Fibroblast of skin of back (primary cell): ENCODE data around the gene KLHL3.
"Not testable (repeated sequence)": the region's sequence is repeated elsewhere in the genome, so short reads cannot be mapped to it uniquely, and the experiment has no call there.

ENCODE experiments used
- DNase-seq: peaks from one replicate; pipeline ENCODE4 v3.0.0-alpha.2; 2013

KLHL3 gene

DNA sequence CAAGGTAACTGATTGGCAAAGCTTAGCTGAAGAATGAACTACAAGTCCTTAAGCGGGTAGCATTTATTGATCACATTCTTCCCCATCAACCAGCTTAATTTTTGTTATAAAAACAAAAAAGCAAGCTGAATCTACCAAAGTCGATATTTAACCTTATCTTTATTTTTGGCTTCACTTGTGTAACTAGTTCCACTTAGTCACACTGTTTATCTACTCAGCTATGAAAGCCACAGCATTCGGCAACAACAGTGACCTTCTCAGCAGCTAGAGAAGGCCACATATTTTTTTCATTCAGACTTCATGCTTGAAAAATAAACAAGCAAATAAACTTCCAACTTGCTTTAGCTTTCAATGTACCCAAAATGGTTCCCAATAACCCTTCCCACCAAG lies 69.4 kb downstream of the KLHL3 start:
- peak; percentile 3 for DNase-seq

DNA sequence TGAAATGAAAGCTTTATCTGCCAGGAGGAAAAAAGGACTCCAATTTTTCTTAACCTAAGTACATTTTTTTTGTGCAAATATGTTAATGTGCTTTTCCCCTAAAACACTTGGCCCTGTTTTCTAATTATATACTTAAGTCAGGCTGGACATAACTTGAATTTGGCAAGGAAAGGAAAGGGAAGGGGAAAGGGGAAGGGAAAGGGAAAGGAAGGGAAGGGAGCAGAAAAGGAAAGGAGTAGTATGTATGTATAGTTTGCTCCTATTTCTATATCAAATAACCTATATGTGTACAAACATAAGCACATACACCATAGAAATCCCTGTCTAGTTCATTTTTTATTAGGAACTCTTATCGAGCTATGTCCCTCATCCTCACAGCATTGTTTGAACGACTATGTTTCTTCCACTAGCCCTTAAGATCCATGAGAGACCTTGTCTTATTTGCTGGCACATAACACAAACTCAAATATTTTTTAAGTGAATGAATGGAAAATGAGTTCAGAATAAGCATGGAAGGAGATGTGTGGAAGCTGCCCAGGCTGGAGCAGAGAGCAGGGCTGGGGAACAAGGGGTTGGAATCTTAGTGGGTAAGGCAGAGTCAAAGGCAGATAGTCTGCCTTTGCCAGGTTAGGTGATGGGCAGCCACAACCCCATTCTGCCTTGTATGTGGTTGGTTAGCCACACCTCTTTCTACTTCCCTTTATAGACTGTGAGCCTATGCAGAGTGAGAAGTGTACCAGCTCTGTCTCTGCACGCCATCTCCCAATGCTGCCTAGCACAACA lies 70.0 kb downstream of the KLHL3 start:
- DNase-seq = no peak

DNA sequence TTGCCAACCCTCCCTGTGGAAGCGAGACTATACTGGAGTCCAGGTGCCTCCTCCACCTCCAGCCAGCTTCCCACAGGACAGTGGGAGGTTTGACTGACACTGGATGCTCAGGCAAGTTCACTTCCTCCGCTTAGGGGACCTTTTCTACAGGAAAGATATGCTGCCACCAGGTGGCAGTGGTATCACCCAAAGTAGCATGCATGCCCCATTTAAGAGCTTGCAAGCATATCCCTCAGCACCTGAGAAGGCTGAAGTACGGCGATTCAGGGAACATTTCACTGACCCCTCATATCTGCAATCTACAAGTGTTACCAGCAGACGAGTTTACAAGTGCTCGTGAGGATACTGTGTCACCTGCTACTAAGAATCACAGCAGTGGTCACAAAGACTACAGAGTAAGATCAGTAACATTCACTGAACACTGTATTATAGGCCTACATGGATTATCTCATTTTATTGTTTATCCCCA lies 75.5 kb downstream of the KLHL3 start:
- DNase-seq = peak; percentile 62

DNA sequence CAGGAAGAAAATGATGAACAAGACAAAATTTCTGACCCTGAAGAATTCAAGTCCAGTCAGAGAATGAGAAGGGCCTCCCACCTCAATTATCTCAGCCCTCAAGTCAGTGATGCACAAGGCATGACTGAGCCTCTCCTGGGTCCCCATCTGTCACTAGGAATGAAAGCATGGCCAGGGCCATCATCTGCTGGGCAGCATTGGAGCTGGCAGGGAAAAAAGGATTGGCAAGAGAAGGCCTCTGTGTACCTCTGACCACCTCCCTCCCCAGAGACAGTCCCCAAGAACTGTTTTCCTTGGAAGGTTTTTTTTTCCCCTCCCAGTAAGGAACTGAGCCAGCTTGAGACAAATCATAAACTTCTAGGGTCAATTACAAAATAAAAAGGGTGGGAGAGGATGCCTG lies 76.7 kb downstream of the KLHL3 start:
- DNase-seq = no peak

DNA sequence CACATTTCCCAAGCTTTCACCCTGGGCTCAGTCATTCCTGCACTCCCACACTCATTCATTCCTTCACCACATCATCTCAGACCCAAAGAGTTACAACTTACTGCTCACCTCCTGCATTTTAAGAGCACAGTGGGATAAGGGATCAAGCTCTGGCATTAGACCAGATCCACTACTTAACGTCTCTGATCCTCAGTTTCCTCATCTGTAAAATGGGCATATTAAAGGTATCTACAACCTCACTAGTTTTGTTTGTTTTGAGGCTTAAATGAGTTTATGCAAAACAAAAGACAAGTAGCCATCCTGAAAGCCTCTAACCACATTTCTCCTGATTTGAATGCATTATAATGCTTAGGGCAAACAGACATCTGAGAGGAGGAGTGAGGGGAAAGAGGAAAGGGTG lies 77.6 kb downstream of the KLHL3 start:
- DNase-seq = no peak

DNA sequence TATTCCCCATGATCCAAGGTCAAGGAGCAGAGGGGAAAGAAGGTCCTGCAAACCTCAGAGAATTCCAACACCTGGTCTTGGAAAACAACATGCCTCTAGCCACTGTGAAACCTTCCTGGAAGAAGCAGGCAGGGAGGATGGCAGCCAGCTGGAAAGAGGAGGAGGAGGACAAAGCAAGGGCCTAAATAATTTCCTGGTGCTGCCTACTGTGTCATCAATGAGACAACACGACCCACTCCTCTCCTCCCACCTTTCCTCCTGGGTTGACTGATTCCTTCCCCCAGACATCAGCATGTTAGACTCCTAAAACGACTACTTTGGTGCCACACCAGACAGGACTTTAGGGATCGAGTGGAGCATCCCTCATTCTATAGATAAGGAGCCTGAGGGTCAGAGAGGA lies 78.8 kb downstream of the KLHL3 start:
- no peak for DNase-seq

DNA sequence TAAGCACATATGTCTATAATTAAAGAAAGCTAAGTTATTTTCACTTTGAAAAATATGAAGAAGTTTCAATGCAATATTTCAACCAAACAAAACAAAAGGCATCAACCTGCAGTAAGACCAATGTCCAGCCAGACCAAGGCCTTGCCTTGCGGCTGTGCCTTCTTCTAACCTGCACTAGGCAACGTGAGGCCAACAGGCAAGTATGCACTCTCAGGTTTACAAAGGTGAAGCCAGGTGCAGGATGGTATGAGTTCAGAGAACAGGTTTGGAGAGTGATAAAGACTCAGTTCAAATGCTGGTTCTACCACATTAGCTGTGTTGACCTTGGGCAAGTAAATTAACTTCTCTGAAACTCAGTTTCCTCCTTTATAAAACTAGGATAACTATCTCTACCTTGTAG lies 79.3 kb downstream of the KLHL3 start:
- DNase-seq = no peak

DNA sequence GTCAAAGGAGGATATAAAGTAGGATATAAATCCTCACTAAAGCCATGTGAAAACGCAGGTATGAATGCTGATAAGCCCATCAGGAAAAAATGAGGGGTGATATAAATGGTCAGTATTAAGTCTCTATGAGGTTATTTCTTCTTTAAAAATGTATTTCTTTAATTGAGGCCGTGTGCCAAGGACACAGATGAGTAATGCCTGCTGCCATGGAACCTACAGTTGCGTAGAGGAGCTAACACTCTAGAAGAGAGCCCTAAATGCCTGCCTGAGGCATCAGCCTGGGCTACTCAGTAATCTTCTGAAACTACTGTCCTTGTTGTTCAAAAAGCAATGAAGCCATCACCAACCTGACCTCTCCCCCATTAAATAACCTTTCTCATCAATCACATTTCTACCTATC lies 84.9 kb downstream of the KLHL3 start:
- no peak for DNase-seq

DNA sequence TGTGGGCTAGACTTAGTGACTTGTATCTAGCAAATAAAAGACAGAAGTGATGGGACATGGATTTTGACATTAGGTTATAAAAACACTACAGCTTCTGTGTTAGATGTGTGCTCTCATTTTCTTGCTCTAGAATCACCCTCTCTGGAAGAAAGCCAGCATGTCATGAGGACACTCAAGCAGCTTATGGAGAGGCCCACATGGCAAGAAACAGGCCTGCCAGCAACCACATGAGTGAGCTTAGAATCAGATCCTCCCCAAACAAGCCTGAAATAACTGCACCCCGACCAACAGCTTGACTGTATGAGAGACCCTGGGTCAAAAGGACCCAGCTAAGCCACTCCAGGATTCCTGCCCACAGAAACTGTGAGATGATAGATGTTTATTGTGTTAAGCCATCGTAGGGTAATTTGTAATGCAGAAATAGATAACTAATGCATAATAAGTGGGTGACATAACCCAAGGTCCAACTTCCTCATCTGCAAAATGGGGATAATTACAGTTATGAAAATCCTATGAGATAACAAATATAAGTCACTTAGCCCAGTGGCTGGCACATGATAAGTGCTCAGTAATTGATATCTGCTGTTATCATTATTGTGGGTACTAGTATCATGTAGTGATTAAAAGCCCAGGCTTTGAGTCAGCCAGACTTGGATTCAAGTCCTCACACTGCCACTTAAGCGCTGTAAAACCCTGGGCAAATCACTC lies 86.5 kb downstream of the KLHL3 start:
- DNase-seq = peak; percentile 26

DNA sequence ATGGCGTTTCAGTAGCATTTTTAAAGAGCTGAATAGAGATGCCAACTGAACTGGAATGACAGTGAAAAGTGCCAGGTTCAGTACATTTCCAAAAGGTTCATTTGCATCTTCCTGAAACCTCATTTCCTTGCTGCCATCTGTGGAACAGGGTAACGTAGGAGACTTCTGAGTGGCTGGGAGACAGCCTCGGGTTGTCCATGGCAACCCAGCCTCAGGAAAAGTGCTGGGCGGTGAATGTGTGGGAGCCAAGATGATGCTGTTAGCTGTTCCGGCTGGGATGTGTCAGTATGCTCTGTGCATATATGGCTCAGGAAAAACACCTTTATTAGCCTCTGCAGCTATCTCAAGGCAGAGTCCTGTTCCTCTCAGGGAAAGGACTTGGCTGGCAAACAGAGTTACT lies 87.5 kb downstream of the KLHL3 start:
- no peak for DNase-seq

DNA sequence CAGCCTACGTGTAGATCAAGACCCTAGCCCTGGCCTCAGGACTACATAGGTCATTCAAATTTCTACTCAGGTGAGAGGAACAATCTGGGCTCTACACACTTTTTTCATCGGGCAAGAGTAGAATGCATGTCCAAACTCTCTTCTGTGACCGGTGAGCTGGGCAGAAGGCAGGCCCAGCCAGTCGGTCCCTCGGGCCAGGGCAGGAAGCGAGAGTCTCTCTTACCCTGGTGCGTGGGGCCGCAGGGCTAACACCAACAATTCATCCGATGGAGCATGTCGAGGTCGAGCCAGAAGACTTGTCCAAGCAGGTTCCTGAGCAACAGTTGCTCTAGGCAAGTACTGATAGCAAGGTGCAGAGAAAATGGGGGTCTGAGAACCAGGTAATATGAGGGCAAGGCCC lies 88.5 kb downstream of the KLHL3 start:
- no peak for DNase-seq

DNA sequence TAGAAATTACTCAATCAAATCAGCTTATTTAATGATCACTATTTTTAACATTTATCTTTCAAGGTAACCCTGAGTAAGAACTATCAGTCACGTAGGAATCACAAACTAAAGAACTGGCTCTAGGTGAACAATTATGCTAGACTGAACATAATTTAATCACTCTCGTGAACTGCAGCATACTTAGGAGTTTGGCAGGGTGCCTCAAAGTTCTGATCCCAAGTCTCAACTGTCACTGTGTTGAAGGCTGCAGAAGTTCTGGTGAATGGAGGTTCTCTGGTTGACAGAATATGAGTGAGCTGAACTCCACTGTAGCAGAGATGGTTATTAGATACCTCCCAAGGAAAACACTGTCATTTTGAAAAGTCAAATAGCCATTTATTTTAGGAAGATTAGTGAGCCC lies 89.1 kb downstream of the KLHL3 start:
- no peak for DNase-seq

DNA sequence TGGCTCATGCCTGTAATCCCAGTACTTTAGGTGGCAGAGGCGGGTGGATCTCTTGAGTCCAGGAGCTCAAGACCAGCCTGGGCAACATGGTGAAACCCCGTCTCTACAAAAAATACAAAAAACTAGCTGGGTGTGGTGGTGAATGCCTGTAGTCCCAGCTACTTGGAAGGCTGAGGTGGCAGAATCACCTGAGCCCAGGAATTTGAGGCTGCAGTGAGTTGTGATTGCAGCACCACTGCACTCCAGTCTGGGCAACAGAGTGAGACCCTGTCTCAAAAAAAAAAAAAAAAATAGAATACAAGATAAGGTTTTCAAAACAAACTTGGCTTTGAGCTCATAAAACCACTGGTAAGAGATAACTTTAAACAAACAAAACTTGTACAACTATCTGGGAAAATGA lies 92.8 kb downstream of the KLHL3 start:
- DNase-seq = not testable (repeated sequence)

DNA sequence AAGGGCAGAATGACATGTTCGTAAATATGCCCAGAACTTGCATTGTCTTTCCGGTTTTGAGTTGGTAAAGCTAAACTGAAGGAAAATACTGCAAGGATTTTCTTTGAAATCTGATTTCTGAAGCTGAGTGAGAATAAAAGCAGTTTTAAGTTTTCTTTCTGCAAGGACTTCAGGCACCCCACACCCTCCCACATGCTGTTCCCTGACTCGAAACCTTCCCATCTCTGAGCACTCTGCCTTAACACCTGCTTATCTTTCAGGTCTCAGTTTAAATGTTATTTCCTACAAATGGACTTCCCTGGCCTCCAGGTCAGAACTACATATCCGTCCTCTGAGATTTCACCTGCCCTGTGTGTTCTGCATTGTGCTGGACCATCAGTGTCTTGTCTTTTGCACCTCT lies 93.8 kb downstream of the KLHL3 start:
- no peak for DNase-seq

DNA sequence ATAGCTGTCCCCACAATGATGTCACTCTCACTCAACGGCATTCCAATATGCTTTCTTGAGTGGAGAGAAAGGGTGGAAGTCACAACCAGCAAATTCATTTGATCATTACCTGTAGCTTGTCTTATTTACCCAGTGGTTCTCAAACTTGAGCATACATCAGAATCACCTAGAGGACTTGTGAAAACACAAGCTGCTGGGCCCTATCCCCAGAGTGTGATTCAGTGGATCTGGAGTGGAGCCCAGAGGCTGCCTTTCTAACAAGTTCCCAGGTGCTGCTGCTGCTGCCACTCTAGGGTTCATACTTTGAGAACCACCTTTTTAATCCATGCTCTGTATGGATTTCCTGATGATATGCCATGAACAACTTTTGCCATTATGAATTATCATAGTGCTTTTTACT lies 94.7 kb downstream of the KLHL3 start:
- no peak for DNase-seq

DNA sequence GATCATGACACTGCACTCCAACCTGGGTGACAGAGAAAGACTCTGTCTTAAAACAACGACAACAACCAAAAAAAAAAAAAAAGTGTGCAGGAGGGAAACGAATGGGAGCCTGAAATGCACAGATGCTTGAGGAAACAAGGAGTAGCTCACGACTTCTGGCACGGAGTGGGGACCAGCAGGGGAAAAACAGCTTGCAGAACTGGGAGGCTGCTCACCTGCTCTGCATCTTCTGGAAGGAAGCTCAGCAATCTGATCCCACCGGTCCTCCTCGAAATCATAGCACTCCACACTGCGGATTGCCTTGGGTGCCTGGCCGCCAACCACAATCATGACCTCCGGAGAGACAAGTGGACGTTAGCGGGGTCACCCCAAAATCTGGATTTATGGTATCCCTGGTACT lies 96.2 kb downstream of the KLHL3 start:
- DNase-seq = no peak

DNA sequence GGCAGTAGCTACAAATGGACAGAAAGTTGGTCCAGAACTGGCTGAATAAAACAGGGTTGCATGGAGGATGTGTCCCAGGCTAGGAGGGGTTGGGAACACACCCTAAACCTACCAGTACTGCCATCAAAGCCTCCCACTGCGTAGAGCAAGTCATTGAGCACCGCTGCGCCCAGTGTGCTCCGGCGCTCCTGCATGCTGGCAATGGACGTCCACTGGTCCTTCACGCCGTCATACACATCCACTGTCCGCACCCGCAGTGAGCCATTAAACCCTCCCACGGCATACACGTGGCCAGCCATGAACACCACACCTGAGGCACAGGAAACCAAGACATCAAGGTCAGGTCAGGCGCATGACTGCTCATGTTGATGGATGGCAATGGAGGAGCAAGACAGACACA lies 97.0 kb downstream of the KLHL3 start:
- DNase-seq = no peak

DNA sequence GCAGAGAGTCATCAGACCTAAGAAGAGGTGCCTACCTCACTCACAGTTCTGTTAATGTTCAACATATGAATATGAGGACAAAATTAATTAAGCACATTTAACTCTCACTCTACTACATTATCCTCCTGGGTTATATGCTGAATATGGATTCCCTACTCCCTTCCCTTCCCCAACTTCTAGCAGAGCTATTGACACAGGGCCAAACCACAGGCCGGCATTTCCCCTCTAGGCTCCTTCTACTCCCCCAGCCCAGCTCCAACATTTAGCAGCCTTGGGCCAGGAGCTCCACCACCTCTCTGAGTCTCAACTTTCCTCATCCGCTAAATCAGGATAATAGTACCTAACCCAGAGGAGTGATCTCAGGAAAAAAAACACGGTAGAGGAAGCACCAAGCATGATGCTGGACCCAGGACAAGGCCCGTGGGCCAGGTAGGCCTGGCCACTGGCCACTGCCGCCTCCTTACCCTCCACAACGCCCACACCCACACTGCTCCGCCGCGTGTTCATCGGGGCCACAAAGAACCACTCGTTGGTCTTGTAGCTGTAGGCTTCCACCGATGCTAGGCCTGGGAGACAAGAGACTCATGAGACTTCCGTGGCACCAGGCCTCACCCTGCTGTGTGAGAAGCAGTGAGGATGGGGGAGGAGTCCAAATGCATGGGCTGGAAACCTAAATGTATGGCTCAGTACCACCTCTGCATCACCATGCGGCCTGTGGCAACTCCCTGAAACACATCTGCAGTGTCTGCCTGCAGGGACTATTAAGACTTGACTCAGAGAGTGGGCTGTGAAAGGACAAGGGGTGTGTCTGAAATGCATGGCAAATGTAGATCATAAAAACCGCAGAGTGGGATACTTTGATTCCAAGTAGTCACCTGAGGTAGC lies 98.8 kb downstream of the KLHL3 start:
- no peak for DNase-seq

DNA sequence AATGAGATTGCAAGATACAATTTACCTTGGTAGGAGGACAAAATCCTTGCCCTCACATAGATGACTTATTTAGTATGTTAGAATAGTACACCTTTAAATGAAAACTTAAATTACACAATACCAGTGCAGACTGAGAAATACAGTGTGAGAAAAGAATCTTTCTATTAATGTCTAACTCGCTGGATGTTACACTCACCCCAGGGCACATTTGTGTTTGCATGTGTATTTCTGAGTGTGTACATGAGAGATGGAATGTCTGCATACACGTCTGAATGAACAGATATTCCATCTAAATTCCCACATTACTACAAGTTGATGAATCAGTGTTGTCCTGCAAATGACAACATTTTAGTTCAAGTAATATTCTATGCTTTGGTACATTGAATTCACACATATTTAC lies 99.8 kb downstream of the KLHL3 start:
- no peak for DNase-seq

DNA sequence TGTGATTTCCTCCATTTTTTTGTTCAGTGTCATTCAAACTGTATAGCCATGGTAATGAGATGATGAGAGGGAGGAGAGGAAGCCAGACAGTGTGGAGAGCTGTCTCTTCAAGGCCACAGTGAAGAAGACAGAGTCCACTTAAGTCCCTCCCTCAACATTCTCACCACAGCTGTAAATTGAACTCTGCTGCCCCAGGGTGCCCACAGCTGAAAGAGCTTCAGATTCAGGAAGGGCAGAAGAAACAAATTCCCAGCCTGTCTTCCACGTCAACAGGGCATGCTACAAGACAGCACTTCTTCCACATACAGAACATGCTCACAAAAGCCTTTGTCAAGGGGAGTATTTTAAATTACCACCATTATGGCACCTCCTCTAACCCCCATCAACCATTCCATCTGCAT lies 100.4 kb downstream of the KLHL3 start:
- no peak for DNase-seq

DNA sequence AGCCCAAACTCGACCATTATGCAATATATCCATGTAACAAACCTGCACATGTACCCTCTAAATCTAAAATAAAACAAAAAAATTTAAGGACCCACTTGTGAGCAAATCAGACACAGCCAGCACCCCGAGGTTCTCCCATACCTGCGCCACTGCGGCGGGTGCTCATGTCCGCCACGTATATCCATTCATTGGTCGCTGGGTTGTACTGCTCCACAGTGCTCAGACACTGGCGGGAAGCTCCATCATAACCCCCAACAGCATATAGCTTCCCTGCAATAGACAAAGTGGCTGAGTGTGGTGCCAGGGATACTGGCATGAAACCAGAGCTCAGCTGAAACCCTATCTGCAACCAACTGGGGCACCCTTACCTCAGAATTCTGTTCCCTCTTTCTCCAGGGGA lies 102.0 kb downstream of the KLHL3 start:
- no peak for DNase-seq

DNA sequence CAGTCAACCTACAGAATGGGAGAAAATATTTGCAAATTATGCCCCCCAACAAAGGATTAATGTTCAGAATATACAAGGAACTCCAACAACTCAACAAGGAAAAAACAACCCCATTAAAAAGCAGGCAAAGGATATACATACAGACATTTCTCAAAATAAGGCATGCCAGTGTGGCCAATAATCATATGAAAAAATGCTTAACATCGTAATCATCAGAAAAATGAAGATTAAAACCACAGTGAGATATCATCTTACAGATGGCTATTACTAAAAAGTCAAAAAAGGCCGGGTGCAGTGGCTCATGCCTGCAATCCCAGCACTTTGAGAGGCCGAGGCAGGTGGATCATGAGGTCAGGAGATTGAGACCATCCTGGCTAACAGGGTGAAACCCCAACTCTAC lies 103.2 kb downstream of the KLHL3 start:
- DNase-seq = no peak

DNA sequence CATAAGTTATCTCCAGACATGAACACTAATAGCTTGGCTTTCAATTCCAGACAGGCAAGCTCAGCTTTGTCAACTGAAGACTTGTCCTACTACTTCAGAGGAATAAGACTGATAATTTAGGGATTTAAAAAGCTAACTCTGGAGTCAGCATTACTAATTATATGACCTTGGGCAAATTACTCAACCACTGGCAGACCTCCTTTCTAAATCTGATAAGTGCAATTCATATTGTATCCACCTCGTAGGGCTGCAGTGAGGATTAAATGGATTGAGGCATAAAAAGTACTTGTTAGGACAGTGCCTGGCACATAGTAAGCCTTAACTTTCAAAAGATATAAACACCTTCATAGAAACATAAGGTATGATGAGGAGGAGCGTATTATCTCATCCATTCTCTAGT lies 104.4 kb downstream of the KLHL3 start:
- DNase-seq = no peak
